LNCaP clone FGC (cell line): ENCODE data around the gene IVD.
A peak's percentile ranks its signal among the peaks of the same experiment; 100 is the strongest.

Experiments used
- DNase-seq: peaks from one replicate; pipeline ENCODE4 v3.0.0-alpha.2; 2011; ENCODE audit warnings: low read depth
- H3K4me3 ChIP-seq: 2 replicates; pipeline ENCODE4 v1.5.1; 2011; ENCODE audit warnings: mild to moderate bottlenecking, low read depth, low read length, control low read depth
- CTCF ChIP-seq: IDR thresholded peaks from 2 replicates; pipeline ENCODE4 v1.5.1; 2012; ENCODE audit warnings: mild to moderate bottlenecking; ENCODE audit not compliant: control insufficient read depth, insufficient read depth; ENCODE audit errors: extremely low read depth

The IVD gene

GRCh38 chr15:40379853-40380252, 25.7 kb upstream of the IVD start:
- DNase-seq: no peak
- TF ChIP-seq CTCF: no peak
- H3K4me3 ChIP-seq: no peak overlapping the region

- no peak for DNase-seq
- H3K4me3 ChIP-seq: no peak overlapping the region
- no peak for TF ChIP-seq CTCF
Observed at GRCh38 chr15:40380636-40381035, 25.0 kb upstream of the IVD start.

GRCh38 chr15:40381818-40382529, 23.6 kb upstream of the IVD start:
- no peak for TF ChIP-seq CTCF
- DNase-seq: peak; percentile 44
- no peak overlapping the region for H3K4me3 ChIP-seq

GRCh38 chr15:40382580-40383456, 22.8 kb upstream of the IVD start, which contains the start of gene KNSTRN:
TSS of gene KNSTRN (plus strand) at chr15:40382721. CDS start at chr15:40382836, 115 bp downstream.
- peak; percentile 85 for DNase-seq
- TF ChIP-seq CTCF: no peak
- H3K4me3 ChIP-seq: peak within 1 kb of the TSS; percentile 94

- H3K4me3 ChIP-seq: no peak overlapping the region
- TF ChIP-seq CTCF: no peak
- DNase-seq: no peak
Observed at GRCh38 chr15:40386480-40386879, 19.1 kb upstream of the IVD start.

- TF ChIP-seq CTCF: no peak
- DNase-seq: no peak
- no peak overlapping the region for H3K4me3 ChIP-seq
Observed at GRCh38 chr15:40388941-40389823, 16.4 kb upstream of the IVD start.
